GM12891 (cell line): Measurements from ENCODE around the gene C1QTNF7.

Experiments
- DNase-seq: peaks from one replicate; pipeline ENCODE4 v3.0.0; 2011; ENCODE audit warnings: low spot score; ENCODE audit not compliant: insufficient read length
- FAIRE-seq: peaks from 2 replicates; lab custom pipeline; 2011; peaks lifted over from hg19 to GRCh38; lab: Jason Lieb, UNC
- PAX5 ChIP-seq: IDR thresholded peaks from 2 replicates; pipeline ENCODE4 v1.6.1; 2011; ENCODE audit warnings: low read length, moderate library complexity, mild to moderate bottlenecking; ENCODE audit not compliant: insufficient read depth, severe bottlenecking
- POLR2A ChIP-seq: IDR thresholded peaks from 2 replicates; pipeline ENCODE4 v1.6.1; 2011; ENCODE audit warnings: low read depth, low read length, control low read depth
- POLR2AphosphoS5 ChIP-seq: IDR thresholded peaks from 2 replicates; pipeline ENCODE4 v1.6.1; 2011; ENCODE audit warnings: low read depth, low read length, control low read depth
- POU2F2 ChIP-seq: IDR thresholded peaks from 2 replicates; pipeline ENCODE4 v1.6.1; 2011; ENCODE audit warnings: low read depth, mild to moderate bottlenecking, control low read depth, low read length, moderate library complexity
- SPI1 ChIP-seq: IDR thresholded peaks from 2 replicates; pipeline ENCODE4 v1.6.1; 2011; ENCODE audit warnings: low read depth, low read length, control low read depth
- TAF1 ChIP-seq: IDR thresholded peaks from 2 replicates; pipeline ENCODE4 v1.6.1; 2011; ENCODE audit warnings: low read depth, low read length, control low read depth

Gene C1QTNF7

DNA sequence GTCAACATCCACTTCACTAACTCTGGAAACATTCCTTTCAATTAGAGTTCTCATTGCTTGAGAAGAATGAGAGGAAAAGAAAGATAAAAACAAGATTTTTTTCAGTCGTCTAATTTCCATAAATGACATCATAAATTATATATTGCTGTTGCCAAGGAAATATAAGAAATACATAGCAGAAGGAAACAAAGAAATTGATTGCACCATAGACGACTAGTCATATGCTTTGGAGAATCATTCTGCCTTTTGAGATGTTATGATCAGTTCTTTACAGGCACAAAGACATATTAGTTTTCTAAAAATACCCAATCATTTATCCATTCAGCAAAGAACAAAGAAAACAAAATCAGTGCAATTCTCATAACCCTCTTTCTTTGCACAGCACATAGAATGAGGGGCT, 672 bp upstream of the C1QTNF7 start:
- FAIRE-seq: no peak
- TF ChIP-seq POU2F2: no peak
- TF ChIP-seq POLR2AphosphoS5: no peak
- no peak for TF ChIP-seq SPI1
- no peak for TF ChIP-seq POLR2A
- no peak for TF ChIP-seq PAX5
- DNase-seq: no peak

DNA sequence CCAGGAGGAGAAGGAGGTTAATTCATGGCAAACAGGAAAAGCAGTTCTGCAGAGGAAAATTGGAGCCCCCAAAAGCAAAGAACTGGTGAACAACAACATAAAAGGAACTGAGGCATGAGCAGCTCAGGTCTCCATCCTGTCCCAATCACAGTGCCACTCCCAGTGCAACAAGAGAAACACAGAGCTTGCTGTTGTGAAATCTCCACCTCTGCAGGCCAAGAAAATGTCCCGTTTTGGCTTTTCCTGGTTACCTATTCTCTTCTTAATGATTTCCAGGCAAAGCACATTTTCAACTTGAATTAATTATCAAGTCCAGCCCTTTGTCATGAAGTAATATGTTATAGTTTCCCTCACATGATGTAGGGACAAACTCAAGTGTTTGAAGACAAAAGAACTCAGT, 778 bp downstream of the C1QTNF7 start:
- no peak for TF ChIP-seq POLR2AphosphoS5
- no peak for TF ChIP-seq POLR2A
- no peak for TF ChIP-seq TAF1
- TF ChIP-seq PAX5: no peak
- no peak for FAIRE-seq
- DNase-seq: no peak

DNA sequence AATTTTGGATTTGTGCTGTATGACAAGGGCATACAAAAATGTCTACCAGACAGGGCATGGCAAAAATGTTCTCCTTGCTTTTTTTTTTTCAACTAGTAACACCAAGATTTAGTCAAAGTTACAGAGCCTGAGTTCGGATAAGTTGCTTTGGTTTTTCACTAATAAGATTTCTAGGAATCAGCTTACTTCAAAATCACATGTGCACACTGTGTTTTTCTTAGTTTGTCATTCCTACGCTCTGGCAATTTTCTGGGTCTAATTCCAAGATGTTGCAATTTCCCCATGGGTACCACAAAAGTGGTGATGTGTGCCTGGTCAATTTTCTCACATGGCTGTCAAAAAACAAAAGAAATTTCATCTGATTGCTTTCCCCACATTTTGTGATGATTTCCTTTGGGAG, 6.3 kb downstream of the C1QTNF7 start:
- no peak for FAIRE-seq
- no peak for TF ChIP-seq TAF1
- no peak for DNase-seq

DNA sequence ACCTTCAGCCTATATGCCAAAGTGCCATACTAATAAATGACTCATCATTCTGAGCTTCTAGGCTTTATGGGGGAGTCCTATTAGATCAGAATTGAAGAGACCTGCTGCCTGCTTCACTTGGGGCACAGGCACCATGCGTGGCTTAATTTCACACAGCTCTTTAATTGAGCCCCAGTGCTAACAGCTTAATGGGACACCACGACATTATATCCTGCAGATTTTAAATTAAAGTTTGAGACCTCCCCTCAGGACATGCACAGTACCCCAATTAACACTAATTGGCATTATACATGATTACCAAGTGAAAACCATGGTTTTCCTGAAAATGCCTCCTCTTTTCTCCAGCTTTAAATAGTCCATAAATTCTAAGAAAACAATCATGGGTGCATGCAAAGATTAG, 6.8 kb downstream of the C1QTNF7 start:
- DNase-seq (no peak), FAIRE-seq (no peak)
- no peak for TF ChIP-seq TAF1
- TF ChIP-seq POU2F2: no peak
- no peak for TF ChIP-seq PAX5
- no peak for TF ChIP-seq SPI1
- no peak for TF ChIP-seq POLR2A
- TF ChIP-seq POLR2AphosphoS5: no peak

DNA sequence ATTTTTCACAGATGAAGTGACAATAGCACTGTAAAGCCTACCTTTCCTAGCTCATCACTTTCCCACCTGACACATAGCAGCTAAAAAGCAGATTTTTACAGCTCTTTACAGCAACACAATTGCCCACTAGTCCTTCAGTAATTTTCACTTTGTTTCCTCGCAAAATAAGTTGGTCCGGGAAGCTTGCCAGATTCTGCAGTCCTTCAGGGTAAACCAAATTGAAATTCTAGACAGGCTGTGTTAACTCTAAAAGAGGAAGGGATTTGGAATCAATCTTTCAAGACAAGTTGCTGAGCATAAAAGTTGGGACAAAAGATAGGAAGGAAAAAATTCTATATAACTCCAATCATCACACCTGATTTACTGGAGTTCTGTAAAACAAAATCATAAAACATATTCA, 8.7 kb downstream of the C1QTNF7 start:
- FAIRE-seq (no peak), DNase-seq (no peak)
- TF ChIP-seq POLR2A (no peak), PAX5 (no peak), POLR2AphosphoS5 (no peak), TAF1 (no peak), POU2F2 (no peak), SPI1 (no peak)

DNA sequence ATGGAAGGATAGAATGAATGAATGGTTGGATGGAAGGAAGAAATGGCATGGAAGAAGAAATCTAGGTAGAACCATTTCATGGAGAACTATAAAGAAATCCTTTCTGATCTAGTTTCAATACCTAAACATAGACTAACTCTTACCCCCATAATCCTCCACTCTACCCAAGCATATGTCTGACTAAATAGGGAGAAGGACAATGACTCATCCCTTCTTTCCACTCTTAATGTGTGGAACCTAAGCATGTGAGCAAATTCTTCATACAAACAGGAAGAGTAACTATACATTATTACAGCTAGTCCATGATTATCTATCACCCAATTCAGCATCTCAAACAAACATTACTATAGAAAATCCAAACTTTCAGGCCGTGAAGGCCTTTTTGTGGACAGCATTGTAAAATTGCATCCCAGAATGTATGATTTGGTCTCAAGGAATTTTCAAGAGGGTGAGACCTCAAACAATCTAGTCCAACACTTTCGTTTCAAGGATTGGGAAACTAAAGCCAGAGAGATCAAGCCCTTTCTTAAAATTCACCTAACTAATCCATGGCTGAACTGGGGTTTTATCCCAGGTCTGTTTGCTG, 11.2 kb downstream of the C1QTNF7 start:
- no peak for DNase-seq
- no peak for FAIRE-seq

DNA sequence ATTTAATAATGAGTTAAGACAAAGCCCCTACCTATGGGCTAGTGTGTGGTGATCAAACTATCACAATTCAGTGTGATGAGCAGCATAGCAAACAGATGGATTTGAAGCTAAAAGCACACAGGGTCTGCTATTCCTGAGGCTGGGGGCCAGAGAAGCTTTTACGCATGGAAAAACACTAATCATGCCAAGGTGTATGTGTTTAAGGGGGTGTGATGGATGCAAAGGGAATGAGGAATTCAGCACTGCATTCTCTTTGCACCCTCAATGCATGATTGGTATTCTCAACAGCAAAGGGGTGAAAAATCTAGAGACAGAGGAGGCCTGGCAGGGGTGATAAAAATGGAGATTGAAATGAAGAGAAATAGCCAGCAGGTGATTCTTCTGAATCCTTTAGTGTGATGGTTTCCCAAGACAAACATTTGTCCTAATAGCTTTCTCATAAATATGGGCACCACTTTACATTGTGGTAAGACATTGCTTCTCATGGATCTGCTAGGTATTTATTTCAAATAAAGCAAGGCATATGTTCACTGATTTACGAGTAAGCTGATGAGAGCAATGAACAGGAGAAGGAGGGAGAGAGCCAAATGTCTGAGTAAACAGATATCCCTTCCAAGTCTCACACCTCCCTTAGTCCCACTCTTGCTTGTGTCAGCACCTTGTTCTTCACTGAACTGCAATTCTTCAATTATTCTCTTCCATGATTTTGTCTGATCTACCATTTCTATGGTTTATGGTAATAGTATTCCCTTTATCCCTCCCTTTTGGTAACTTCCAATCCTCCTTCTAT, 15.7 kb downstream of the C1QTNF7 start:
- TF ChIP-seq POLR2A: no peak
- no peak for TF ChIP-seq PAX5
- no peak for TF ChIP-seq POLR2AphosphoS5
- TF ChIP-seq TAF1: no peak
- no peak for TF ChIP-seq POU2F2
- no peak for TF ChIP-seq SPI1
- FAIRE-seq (no peak), DNase-seq (no peak)

More for the DNA sequence above, 11.2 kb downstream of the C1QTNF7 start:
- TF ChIP-seq POLR2AphosphoS5: no peak
- TF ChIP-seq PAX5: no peak
- TF ChIP-seq TAF1: no peak
- no peak for TF ChIP-seq POU2F2
- no peak for TF ChIP-seq POLR2A
- no peak for TF ChIP-seq SPI1

DNA sequence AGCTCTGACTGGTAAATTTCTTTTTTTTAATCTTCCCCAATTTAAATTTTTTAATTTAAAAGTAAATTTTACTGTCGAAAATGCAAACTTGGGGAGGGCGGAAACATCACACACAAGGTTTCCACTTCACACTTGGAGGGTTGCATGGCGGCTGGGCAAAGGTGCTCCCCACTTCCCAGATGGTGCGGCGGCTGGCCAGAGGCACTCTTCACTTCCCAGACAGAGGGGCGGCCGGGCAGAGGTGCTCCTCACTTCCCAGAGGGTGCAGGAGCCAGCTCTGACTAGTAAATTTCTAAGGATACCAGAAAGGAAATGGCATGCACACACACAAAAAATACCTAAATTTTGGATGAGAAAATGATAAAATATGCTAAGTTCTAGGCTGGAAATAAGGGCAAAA, 16.4 kb downstream of the C1QTNF7 start:
- no peak for DNase-seq
- no peak for TF ChIP-seq TAF1
- TF ChIP-seq POU2F2: no peak
- no peak for TF ChIP-seq PAX5
- no peak for TF ChIP-seq SPI1
- TF ChIP-seq POLR2AphosphoS5: no peak
- TF ChIP-seq POLR2A: no peak
- no peak for FAIRE-seq

DNA sequence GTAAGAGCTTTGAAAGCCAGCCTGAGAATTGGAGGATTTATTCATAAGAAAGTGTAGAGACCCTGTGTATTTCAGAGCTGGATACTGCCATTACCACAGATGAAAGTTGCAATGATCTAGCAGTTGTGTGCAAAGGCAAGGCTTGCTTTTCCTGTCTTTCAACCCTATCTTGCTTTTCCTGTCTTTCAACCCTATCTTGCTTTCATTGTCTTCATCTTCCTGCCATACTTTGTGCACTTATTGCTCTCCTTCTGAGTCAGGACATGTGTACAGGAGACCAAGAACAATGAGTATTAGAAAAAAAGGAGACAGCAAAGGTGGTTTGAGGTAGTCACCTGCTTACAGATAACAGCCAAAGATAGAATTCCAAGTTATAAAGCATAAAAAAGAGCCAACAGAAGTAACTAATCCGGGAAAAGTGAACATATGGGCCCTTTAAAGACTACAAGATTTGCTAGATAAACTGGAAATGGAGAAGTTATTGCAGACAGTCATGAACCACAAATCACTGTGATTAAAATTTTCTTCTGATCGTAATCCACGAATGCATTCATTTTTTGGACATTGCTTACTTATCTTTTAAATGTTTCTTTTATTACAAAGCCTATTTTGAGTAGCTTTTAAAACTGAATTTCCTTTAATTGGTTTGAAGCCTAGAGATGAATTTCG, 17.2 kb downstream of the C1QTNF7 start:
- FAIRE-seq: no peak
- DNase-seq: no peak
- TF ChIP-seq POU2F2 (no peak), TAF1 (no peak), POLR2A (no peak), SPI1 (no peak), POLR2AphosphoS5 (no peak), PAX5 (no peak)

DNA sequence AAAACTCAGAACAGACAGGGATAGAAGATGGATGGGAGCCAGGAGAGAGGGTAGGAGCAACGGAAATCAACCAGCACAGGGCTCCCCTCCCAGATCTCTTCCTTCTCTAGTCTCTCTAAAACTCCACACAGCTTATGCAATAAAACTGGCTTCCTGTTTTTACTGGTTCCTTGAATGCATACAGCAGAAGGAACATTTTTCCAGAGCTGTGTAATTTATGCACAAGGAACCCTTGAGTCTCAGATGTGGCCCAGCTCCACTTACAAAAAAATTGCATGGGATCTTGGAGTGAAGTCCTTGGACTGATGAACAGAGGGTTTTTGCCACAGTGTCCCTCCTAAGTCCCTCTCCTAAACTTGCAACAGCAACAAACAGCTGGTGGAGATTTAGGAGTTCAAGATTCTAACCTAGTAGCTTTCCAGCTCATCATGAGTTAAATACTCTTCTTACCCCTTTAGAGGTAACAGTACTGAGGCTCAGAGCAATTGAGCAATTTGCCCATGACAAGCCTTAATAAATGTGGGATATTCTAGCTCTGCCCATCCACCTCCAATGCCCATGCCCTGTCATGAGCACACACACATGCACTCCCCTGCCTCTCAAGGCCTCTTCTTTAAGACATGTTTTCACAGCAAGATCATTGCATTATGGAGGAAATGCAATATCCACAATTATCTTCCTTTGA, 23.5 kb downstream of the C1QTNF7 start:
- DNase-seq (no peak), FAIRE-seq (no peak)
- no peak for TF ChIP-seq PAX5
- TF ChIP-seq SPI1: no peak
- no peak for TF ChIP-seq TAF1
- no peak for TF ChIP-seq POLR2A
- no peak for TF ChIP-seq POU2F2
- TF ChIP-seq POLR2AphosphoS5: no peak
